Adrenal gland (tissue), 5 donors: ENCODE data around the gene SOCS2.

Source experiments
- CTCF ChIP-seq, 6 experiments: fragments of 450-650 bp in 4 of 6; fragments of 200-600 bp in 2 of 6; sonication (generic) in 1 of 6; IDR thresholded peaks; 1 replicate in 5 of 6; 2 replicates in 1 of 6; pipeline versions ENCODE4 v1.5.1 to v1.8.0; 2016 to 2021; ENCODE audit warnings: antibody characterized with exemption in 6 of 6, mild to moderate bottlenecking in 2 of 6, moderate library complexity in 1 of 6
- POLR2A ChIP-seq, 2 donors: fragments of 450-650 bp; IDR thresholded peaks; one replicate each; pipeline ENCODE4 v1.6.1; 2017; ENCODE audit warnings: antibody characterized with exemption in 2 of 2, mild to moderate bottlenecking in 2 of 2, moderate library complexity in 1 of 2
- donor health status: DM: no; HTN: no; CAD: no.

DNA sequence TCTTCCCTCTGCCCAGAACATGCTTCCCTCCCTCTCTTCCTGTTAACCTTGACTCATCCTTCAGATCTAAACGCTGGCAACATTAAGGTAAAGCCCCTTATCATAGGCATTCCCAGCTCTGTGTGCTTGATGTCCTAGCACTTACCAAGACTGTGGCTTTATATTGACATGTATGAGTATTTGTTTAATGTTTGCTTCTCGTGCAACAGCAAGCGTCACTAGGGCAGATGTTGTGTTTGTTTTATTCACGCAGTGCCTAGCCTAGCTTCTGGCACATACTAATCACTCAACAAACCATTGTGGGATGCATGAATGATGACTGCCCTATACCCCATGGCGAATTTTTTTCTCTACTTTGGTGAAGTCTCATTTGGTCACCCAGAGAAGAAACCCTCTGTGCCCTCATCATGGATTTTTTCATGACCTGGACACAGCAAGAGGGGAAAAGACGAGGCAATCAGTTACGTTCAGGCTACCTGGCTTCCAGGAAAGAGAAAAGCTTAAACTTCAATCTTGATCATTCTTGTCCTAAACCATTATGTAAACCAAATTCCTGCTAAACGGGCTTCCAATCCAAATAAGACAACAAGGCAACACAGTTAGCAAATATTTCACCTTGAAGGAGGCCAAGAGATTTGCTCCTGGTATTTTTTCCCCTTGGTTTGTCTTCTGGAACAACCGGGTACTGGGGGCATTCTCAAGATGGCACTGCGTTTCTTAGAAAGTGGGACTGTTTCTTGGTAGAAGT lies 47.9 kb upstream of the SOCS2 start:
- TF ChIP-seq CTCF (IDR thresholded peaks at IDR 0.05) (no peak), POLR2A (IDR thresholded peaks at IDR 0.05) (no peak)
